ENCODE measurements around the gene PAIP1. TPM values are rescaled to one million over a fixed set of nuclear protein-coding genes. Genes with fewer than 3 reads are reported as not detected.

The PAIP1 gene
- total and polyA plus RNA-seq, 2 donors (not counting 3 experiments of a cell fraction or from before 2014, with no cell fraction given): 69.1 to 90.1 TPM

- H2AFZ ChIP-seq (ENCODE audit: low read depth, low read length): peak overlapping the region; percentile 91
- no TSS peak for BruUV-seq (replicated peaks)
- no peaks in the 10 kb centered on the region for H3K27me3 ChIP-seq (ENCODE audit: control insufficient read depth in 2 of 2, insufficient read depth in 2 of 2, low read length in 2 of 2)
- dilution Hi-C loops (cut with MboI; ENCODE audit: extremely low pct_ligation_motif_present, low sequenced_read_pairs) (no loop called here), intact Hi-C loops (cut with micrococcal nuclease) (loop anchor here (1.0 to 5.0 kb wide), 3 partner anchors 47 to 481 kb away; partner anchors contain the start of genes HMGCS1 and ZNF131)
- H3K79me2 ChIP-seq (ENCODE audit: control insufficient read depth, insufficient read depth, low read length): peaks cover 26% of the 10 kb centered on the region
- peak overlapping the region; percentile 98 for H3K9ac ChIP-seq (replicated peaks; ENCODE audit: extremely low read depth, insufficient read depth, low read length)
- peak; percentile 22 for TF ChIP-seq POLR2AphosphoS5 (IDR thresholded peaks at IDR 0.05; ENCODE audit: insufficient read depth, low read depth, low read length)
- TF ChIP-seq GATA2 (IDR thresholded peaks at IDR 0.05; ENCODE audit: insufficient read depth, insufficient read length, low read depth, low read length): no peak
- no peak for TF ChIP-seq MAX (IDR thresholded peaks at IDR 0.05; ENCODE audit: insufficient read depth, insufficient read length)
- TF ChIP-seq EZH2 (IDR thresholded peaks at IDR 0.05; ENCODE audit: borderline replicate concordance, low read depth, low read length, severe bottlenecking): no peak
- peaks cover 24% of the 10 kb centered on the region for H3K4me1 ChIP-seq (ENCODE audit: control insufficient read depth, extremely low read depth, insufficient read depth, low read length)
- peak overlapping the region; percentile 53 to 86 (median 80) for H3K4me3 ChIP-seq (replicated peaks in 1 of 3; ENCODE audit: insufficient read depth in 1 of 3, low read depth in 1 of 3, low read length in 3 of 3)
- H3K9me1 ChIP-seq (replicated peaks; ENCODE audit: control insufficient read depth, extremely low read depth, insufficient read depth, low read length): peaks cover 2% of the 10 kb centered on the region
- peak overlapping the region; percentile 88 for H3K27ac ChIP-seq (ENCODE audit: insufficient read depth, low read depth, low read length)
- DNase-seq (ENCODE audit: low read depth, low spot score) (peak; percentile 63), FAIRE-seq (peak; percentile 59)
- CTCF ChIA-PET: interaction anchor here (0.6 to 3.1 kb wide), 6 partner anchors 8 to 420 kb away, joined by 3 to 26 read pairs (median 5); partner anchors contain the start of gene TMEM267
- no peaks in the 10 kb centered on the region for H4K20me1 ChIP-seq (replicated peaks; ENCODE audit: control insufficient read depth, extremely low read depth, insufficient read depth, low read length)
- no peaks in the 10 kb centered on the region for H3K9me3 ChIP-seq (replicated peaks; ENCODE audit: control insufficient read depth, insufficient read depth, low read length)
- H3K36me3 ChIP-seq (ENCODE audit: control insufficient read depth in 2 of 2, extremely low read depth in 1 of 2, insufficient read depth in 2 of 2, low read length in 2 of 2): no peaks in the 10 kb centered on the region
- POLR2A ChIA-PET: interaction anchor here (1.6 kb wide), 1 partner anchor 48 kb away, joined by 4 read pairs; no protein-coding TSS in a partner anchor
- H3K4me2 ChIP-seq (ENCODE audit: insufficient read depth, low read length): peak overlapping the region; percentile 85
Observed at GRCh38 chr5:43603344-43604217, 46.7 kb upstream of the PAIP1 start.
